NCI-H2081 treated with DMSO at 0.1 percent for 48 hours (cell line): Measurements from ENCODE around the gene TNS1.

Experiments
- DNase-seq: peaks from one replicate; lab custom pipeline; 2025; lab: John Stamatoyannopoulos, UW

The TNS1 gene

GRCh38 chr2:217849154-217849975 lies 153.4 kb downstream of the TNS1 start:
- no peak for DNase-seq

- DNase-seq = no peak
These were observed 154.3 kb downstream of the TNS1 start for GRCh38 chr2:217848351-217848957.

- no peak for DNase-seq
These were observed 155.0 kb downstream of the TNS1 start for GRCh38 chr2:217847552-217848350.

GRCh38 chr2:217847115-217847514 lies 155.7 kb downstream of the TNS1 start:
- DNase-seq = no peak

GRCh38 chr2:217846321-217846743 lies 156.5 kb downstream of the TNS1 start:
- no peak for DNase-seq

GRCh38 chr2:217845301-217845700 lies 157.5 kb downstream of the TNS1 start:
- no peak for DNase-seq

- no peak for DNase-seq
These were observed 158.1 kb downstream of the TNS1 start for GRCh38 chr2:217844696-217845095.

- no peak for DNase-seq
These were observed 159.5 kb downstream of the TNS1 start for GRCh38 chr2:217843324-217843723.

- DNase-seq = no peak
These were observed 160.8 kb downstream of the TNS1 start for GRCh38 chr2:217842017-217842416.

GRCh38 chr2:217840522-217840921 lies 162.3 kb downstream of the TNS1 start:
- no peak for DNase-seq

- DNase-seq = no peak
These were observed 163.1 kb downstream of the TNS1 start for GRCh38 chr2:217839750-217840107.

- DNase-seq = no peak
These were observed 163.6 kb downstream of the TNS1 start for GRCh38 chr2:217839073-217839749.

- no peak for DNase-seq
These were observed 164.4 kb downstream of the TNS1 start for GRCh38 chr2:217838409-217838831.

GRCh38 chr2:217837530-217837929 lies 165.3 kb downstream of the TNS1 start:
- no peak for DNase-seq

- DNase-seq = no peak
These were observed 165.8 kb downstream of the TNS1 start for GRCh38 chr2:217836901-217837491.

GRCh38 chr2:217835931-217836891 lies 166.6 kb downstream of the TNS1 start:
- DNase-seq = no peak

GRCh38 chr2:217834744-217835513 lies 167.9 kb downstream of the TNS1 start:
- DNase-seq = no peak

- DNase-seq = no peak
These were observed 168.7 kb downstream of the TNS1 start for GRCh38 chr2:217834057-217834620.

- DNase-seq = no peak
These were observed 169.4 kb downstream of the TNS1 start for GRCh38 chr2:217833439-217833838.

- DNase-seq = no peak
These were observed 169.8 kb downstream of the TNS1 start for GRCh38 chr2:217832987-217833386.
